Measurements from ENCODE around the gene ACTG1. TPM values are rescaled to one million over a fixed set of nuclear protein-coding genes. Genes with fewer than 3 reads are reported as not detected.

ACTG1 gene
- total RNA-seq, 1 donor from 2014 or later = 1,228 TPM

- H3K4me2 ChIP-seq = no peak overlapping the region
- no peak overlapping the region for H3K9ac ChIP-seq
- H3K4me1 ChIP-seq = no peaks in the 10 kb centered on the region
- no peaks in the 10 kb centered on the region for H3F3A ChIP-seq (ENCODE audit: low read depth)
- H3K27ac ChIP-seq = no peak overlapping the region
- no peak overlapping the region for H2AFZ ChIP-seq (replicated peaks)
- Mint-ChIP-seq H3K4me1 (no peaks in the 10 kb centered on the region), H3K27ac (no peak overlapping the region), H3K9me3 (peaks cover 2% of the 10 kb centered on the region), H3K36me3 (no peaks in the 10 kb centered on the region), H3K4me3 (no peak overlapping the region), H3K27me3 (ENCODE audit: insufficient read depth, low read depth) (peaks cover 9% of the 10 kb centered on the region)
- no peak for TF ChIP-seq EZH2phosphoT487 (IDR thresholded peaks at IDR 0.05)
- TF ChIP-seq CTCF (IDR thresholded peaks at IDR 0.05) = no peak
- TF ChIP-seq EZH2 (IDR thresholded peaks at IDR 0.05) = no peak
- no peaks in the 10 kb centered on the region for H3K9me3 ChIP-seq (ENCODE audit: low read depth)
- no peaks in the 10 kb centered on the region for H3K36me3 ChIP-seq
- no peak for DNase-seq (ENCODE audit: low spot score)
- H4K20me1 ChIP-seq (ENCODE audit: low read depth) = no peaks in the 10 kb centered on the region
- no peaks in the 10 kb centered on the region for H3K79me2 ChIP-seq (ENCODE audit: low read depth)
- H3K4me3 ChIP-seq = no peak overlapping the region
- peaks cover 17% of the 10 kb centered on the region for H3K27me3 ChIP-seq
Measured at GRCh38 chr17:81529437-81529803, 16.8 kb upstream of the ACTG1 start.

GRCh38 chr17:81528651-81529436 is 16.2 kb upstream of the ACTG1 start:
- no peaks in the 10 kb centered on the region for H3K4me1 ChIP-seq
- no peak overlapping the region for H3K9ac ChIP-seq
- Mint-ChIP-seq H3K9me3 (peaks cover 2% of the 10 kb centered on the region), H3K4me1 (no peaks in the 10 kb centered on the region), H3K27me3 (ENCODE audit: insufficient read depth, low read depth) (peaks cover 10% of the 10 kb centered on the region), H3K4me3 (no peak overlapping the region), H3K27ac (no peak overlapping the region), H3K36me3 (no peaks in the 10 kb centered on the region)
- no peaks in the 10 kb centered on the region for H3K9me3 ChIP-seq (ENCODE audit: low read depth)
- H3K4me3 ChIP-seq = no peak overlapping the region
- H2AFZ ChIP-seq (replicated peaks) = no peak overlapping the region
- DNase-seq (ENCODE audit: low spot score) = no peak
- H3K27me3 ChIP-seq = peaks cover 11% of the 10 kb centered on the region
- no peak overlapping the region for H3K27ac ChIP-seq
- H4K20me1 ChIP-seq (ENCODE audit: low read depth) = no peaks in the 10 kb centered on the region
- TF ChIP-seq EZH2phosphoT487 (IDR thresholded peaks at IDR 0.05) (no peak), EZH2 (IDR thresholded peaks at IDR 0.05) (no peak), CTCF (IDR thresholded peaks at IDR 0.05) (no peak)
- H3K4me2 ChIP-seq = no peak overlapping the region
- no peaks in the 10 kb centered on the region for H3K36me3 ChIP-seq
- H3F3A ChIP-seq (ENCODE audit: low read depth) = no peaks in the 10 kb centered on the region
- H3K79me2 ChIP-seq (ENCODE audit: low read depth) = no peaks in the 10 kb centered on the region

GRCh38 chr17:81528384-81528650 is 15.7 kb upstream of the ACTG1 start:
- DNase-seq (ENCODE audit: low spot score) = no peak
- no peaks in the 10 kb centered on the region for H3F3A ChIP-seq (ENCODE audit: low read depth)
- no peaks in the 10 kb centered on the region for H4K20me1 ChIP-seq (ENCODE audit: low read depth)
- no peaks in the 10 kb centered on the region for H3K79me2 ChIP-seq (ENCODE audit: low read depth)
- peaks cover 8% of the 10 kb centered on the region for H3K27me3 Mint-ChIP-seq (ENCODE audit: insufficient read depth, low read depth)
- no peak overlapping the region for H3K4me2 ChIP-seq
- no peak overlapping the region for H3K27ac ChIP-seq
- H3K4me3 Mint-ChIP-seq = no peak overlapping the region
- peaks cover 5% of the 10 kb centered on the region for H3K4me1 ChIP-seq
- no peak overlapping the region for H3K9ac ChIP-seq
- H2AFZ ChIP-seq (replicated peaks) = no peak overlapping the region
- peaks cover under 1% of the 10 kb centered on the region for H3K9me3 Mint-ChIP-seq
- H3K27me3 ChIP-seq = peaks cover 8% of the 10 kb centered on the region
- peaks cover 3% of the 10 kb centered on the region for H3K4me1 Mint-ChIP-seq
- TF ChIP-seq EZH2 (IDR thresholded peaks at IDR 0.05) (no peak), CTCF (IDR thresholded peaks at IDR 0.05) (no peak), EZH2phosphoT487 (IDR thresholded peaks at IDR 0.05) (no peak)
- H3K4me3 ChIP-seq = no peak overlapping the region
- H3K9me3 ChIP-seq (ENCODE audit: low read depth) = no peaks in the 10 kb centered on the region
- H3K36me3 ChIP-seq = no peaks in the 10 kb centered on the region
- no peak overlapping the region for H3K27ac Mint-ChIP-seq
- no peaks in the 10 kb centered on the region for H3K36me3 Mint-ChIP-seq
